CD4-positive, alpha-beta T cell (primary cell): ENCODE measurements around the gene ZEB2. TPM values are rescaled to one million over a fixed set of nuclear protein-coding genes. Genes with fewer than 3 reads are reported as not detected.

Source experiments
- ATAC-seq: fragments of 200-7000 bp; cut with Tn5 transposase; one replicate; pipeline ENCODE4 v1.10.0; 2022; ENCODE audit warnings: mild to moderate bottlenecking; ENCODE audit not compliant: poor library complexity
- CTCF ChIA-PET: fragments of 350-600 bp; sonication (Branson Sonifier 250); formaldehyde crosslinking; loops from one replicate; lab custom pipeline; 2021; ENCODE audit warnings: antibody characterized with exemption, inconsistent platforms; lab: Charles Lee
- POLR2A ChIA-PET: fragments of 350-600 bp; sonication (Branson Sonifier 250); formaldehyde crosslinking; loops from one replicate; lab custom pipeline; 2021; ENCODE audit warnings: antibody characterized with exemption, inconsistent platforms; lab: Charles Lee
- DNase-seq, 14 experiments: peaks; one replicate each; pipeline ENCODE4 v3.0.0-alpha.2; 2013 to 2020; ENCODE audit warnings: mixed read lengths in 2 of 14
- H3K27ac ChIP-seq, 2 donors: one replicate each; pipeline versions ENCODE4 v1.5.1 to v1.7.0; 2013; ENCODE audit warnings: low read length in 2 of 2, low read depth in 1 of 2, mild to moderate bottlenecking in 1 of 2
- H3K27me3 ChIP-seq, 2 experiments: 1 replicate in 1 of 2; 2 replicates in 1 of 2; pipeline versions ENCODE4 v1.6.1 to v1.7.0; 2013; ENCODE audit warnings: low read length in 2 of 2, control low read depth in 1 of 2, mild to moderate bottlenecking in 1 of 2, moderate library complexity in 1 of 2; ENCODE audit not compliant: insufficient read depth in 2 of 2, control insufficient read depth in 1 of 2
- H3K36me3 ChIP-seq: one replicate; pipeline ENCODE4 v1.6.1; 2013; ENCODE audit warnings: low read length, control low read depth; ENCODE audit not compliant: insufficient read depth
- H3K4me1 ChIP-seq: one replicate; pipeline ENCODE4 v1.6.1; 2013; ENCODE audit warnings: low read length, control low read depth; ENCODE audit not compliant: insufficient read depth
- H3K4me3 ChIP-seq: one replicate; pipeline ENCODE4 v1.5.1; 2013; ENCODE audit warnings: mild to moderate bottlenecking, low read length, moderate library complexity
- H3K9me3 ChIP-seq, 2 experiments: 1 replicate in 1 of 2; 2 replicates in 1 of 2; pipeline versions ENCODE4 v1.6.1 to v1.7.0; 2013; ENCODE audit warnings: low read length in 2 of 2, mild to moderate bottlenecking in 2 of 2, control low read depth in 1 of 2, moderate library complexity in 1 of 2; ENCODE audit not compliant: control insufficient read depth in 1 of 2, insufficient read depth in 1 of 2
- H3K27ac Mint-ChIP-seq: one replicate; pipeline ENCODE4 v1.8.0; 2020; ENCODE audit warnings: mixed read lengths
- H3K27me3 Mint-ChIP-seq: one replicate; pipeline ENCODE4 v1.8.0; 2021; ENCODE audit warnings: mixed read lengths
- H3K36me3 Mint-ChIP-seq: one replicate; pipeline ENCODE4 v1.8.0; 2021; ENCODE audit warnings: low read depth, mixed read lengths
- H3K4me1 Mint-ChIP-seq: one replicate; pipeline ENCODE4 v1.8.0; 2021; ENCODE audit warnings: low read depth, mixed read lengths
- H3K4me3 Mint-ChIP-seq: one replicate; pipeline ENCODE4 v1.8.0; 2020; ENCODE audit warnings: mild to moderate bottlenecking, mixed read lengths
- H3K9me3 Mint-ChIP-seq: one replicate; pipeline ENCODE4 v1.8.0; 2020; ENCODE audit warnings: mixed read lengths
- intact Hi-C, 2 experiments: fragments of 100-400 bp; cut with DNase I in 1 of 2; cut with micrococcal nuclease in 1 of 2; formaldehyde crosslinking; loops; one replicate each; pipeline versions ENCODE4 v1.15.1 to v1.9.0; 2023 to 2025; cut with DNase I, micrococcal nuclease
- total RNA-seq, 174 experiments: library from RNA in 2 of 174; stranded (reverse) in 2 of 174; gene quantifications; one replicate each; pipeline ENCODE4 v1.2.3 and lab custom pipeline; 2021 to 2026
- TF ChIP-seq, protein P1 (sequence below): fragments of 200-600 bp; IDR thresholded peaks from one replicate; pipeline ENCODE4 v1.8.0; 2022; ENCODE audit warnings: antibody characterized with exemption, mild to moderate bottlenecking

The ZEB2 gene
- total RNA-seq, 2 experiments from 2014 or later = 12.3 to 13.4 TPM

- DNase-seq = no peak
- Histone ChIP-seq H3K36me3 (no peaks in the 10 kb centered on the region), H3K4me1 (no peaks in the 10 kb centered on the region), H3K4me3 (no peak overlapping the region), H3K27ac (no peak overlapping the region), H3K27me3 (no peaks in the 10 kb centered on the region), H3K9me3 (no peaks in the 10 kb centered on the region)
- intact Hi-C loops = no loop called here
- ChIA-PET POLR2A (interaction anchor here (1.1 kb wide), 1 partner anchor 29 kb away, joined by 5 read pairs; no protein-coding TSS in a partner anchor), CTCF (interaction anchor here (0.8 kb wide), 1 partner anchor 10 kb away, joined by 3 read pairs; no protein-coding TSS in a partner anchor)
- no peak overlapping the region for H3K4me3 Mint-ChIP-seq
- no peaks in the 10 kb centered on the region for H3K36me3 Mint-ChIP-seq
- no peaks in the 10 kb centered on the region for H3K9me3 Mint-ChIP-seq
- peaks cover 5% of the 10 kb centered on the region for H3K27me3 Mint-ChIP-seq
- TF ChIP-seq, protein P1, sequence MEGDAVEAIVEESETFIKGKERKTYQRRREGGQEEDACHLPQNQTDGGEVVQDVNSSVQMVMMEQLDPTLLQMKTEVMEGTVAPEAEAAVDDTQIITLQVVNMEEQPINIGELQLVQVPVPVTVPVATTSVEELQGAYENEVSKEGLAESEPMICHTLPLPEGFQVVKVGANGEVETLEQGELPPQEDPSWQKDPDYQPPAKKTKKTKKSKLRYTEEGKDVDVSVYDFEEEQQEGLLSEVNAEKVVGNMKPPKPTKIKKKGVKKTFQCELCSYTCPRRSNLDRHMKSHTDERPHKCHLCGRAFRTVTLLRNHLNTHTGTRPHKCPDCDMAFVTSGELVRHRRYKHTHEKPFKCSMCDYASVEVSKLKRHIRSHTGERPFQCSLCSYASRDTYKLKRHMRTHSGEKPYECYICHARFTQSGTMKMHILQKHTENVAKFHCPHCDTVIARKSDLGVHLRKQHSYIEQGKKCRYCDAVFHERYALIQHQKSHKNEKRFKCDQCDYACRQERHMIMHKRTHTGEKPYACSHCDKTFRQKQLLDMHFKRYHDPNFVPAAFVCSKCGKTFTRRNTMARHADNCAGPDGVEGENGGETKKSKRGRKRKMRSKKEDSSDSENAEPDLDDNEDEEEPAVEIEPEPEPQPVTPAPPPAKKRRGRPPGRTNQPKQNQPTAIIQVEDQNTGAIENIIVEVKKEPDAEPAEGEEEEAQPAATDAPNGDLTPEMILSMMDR = no peak
- no peak overlapping the region for H3K27ac Mint-ChIP-seq
- no peaks in the 10 kb centered on the region for H3K4me1 Mint-ChIP-seq
- ATAC-seq = no peak
These were observed 22.8 kb downstream of the ZEB2 start for GRCh38 chr2:144496977-144497598.

DNA sequence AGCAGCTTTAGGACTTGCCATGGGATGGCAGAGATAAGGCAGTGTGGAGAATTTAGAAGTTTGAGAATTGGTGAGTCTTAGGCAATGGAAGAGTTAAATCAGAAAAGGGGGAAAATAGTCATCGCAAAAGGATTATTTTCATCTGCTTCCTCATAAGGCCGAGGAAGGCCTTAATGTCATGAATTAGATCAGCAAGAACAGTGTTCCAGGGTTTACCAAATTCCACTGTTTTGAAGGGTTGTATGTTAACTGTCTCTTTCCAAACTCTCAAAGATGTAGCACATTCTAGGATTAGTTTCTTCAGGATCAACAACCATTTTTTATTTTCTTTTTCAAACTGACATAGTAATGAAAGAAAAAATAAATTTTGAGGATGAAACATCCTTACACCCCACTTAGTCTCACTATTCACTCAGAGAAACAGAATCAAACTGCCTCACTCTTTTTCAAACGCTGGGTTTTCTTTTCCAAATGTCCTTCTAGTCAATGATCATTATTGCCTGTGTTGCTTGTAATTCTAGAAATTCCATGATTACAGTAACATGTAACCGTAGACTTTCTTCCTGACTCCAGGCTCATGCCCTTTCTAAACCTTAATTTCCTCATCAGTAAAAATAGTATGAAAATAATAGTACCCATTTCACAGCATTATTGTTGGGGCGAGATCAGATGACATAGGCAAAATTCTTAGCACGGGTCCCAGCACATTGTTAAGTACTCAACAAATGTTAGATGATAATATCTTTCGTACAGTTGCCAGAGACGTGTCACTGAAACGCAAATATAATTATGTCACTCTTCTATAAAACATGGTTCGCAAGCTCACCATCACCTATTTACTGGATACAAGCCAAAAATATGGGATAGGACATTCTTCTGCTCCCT, 23.6 kb downstream of the ZEB2 start:
- Mint-ChIP-seq H3K9me3 (no peaks in the 10 kb centered on the region), H3K4me3 (no peak overlapping the region), H3K27ac (no peak overlapping the region), H3K4me1 (no peaks in the 10 kb centered on the region), H3K27me3 (no peaks in the 10 kb centered on the region), H3K36me3 (no peaks in the 10 kb centered on the region)
- Histone ChIP-seq H3K36me3 (no peaks in the 10 kb centered on the region), H3K27me3 (no peaks in the 10 kb centered on the region), H3K4me1 (no peaks in the 10 kb centered on the region), H3K4me3 (no peak overlapping the region), H3K27ac (no peak overlapping the region), H3K9me3 (no peaks in the 10 kb centered on the region)
- intact Hi-C loops = no loop called here
- ATAC-seq = no peak
- ChIA-PET CTCF (no interaction called here), POLR2A (no interaction called here)
- TF ChIP-seq, protein P1 = no peak
- no peak for DNase-seq

DNA sequence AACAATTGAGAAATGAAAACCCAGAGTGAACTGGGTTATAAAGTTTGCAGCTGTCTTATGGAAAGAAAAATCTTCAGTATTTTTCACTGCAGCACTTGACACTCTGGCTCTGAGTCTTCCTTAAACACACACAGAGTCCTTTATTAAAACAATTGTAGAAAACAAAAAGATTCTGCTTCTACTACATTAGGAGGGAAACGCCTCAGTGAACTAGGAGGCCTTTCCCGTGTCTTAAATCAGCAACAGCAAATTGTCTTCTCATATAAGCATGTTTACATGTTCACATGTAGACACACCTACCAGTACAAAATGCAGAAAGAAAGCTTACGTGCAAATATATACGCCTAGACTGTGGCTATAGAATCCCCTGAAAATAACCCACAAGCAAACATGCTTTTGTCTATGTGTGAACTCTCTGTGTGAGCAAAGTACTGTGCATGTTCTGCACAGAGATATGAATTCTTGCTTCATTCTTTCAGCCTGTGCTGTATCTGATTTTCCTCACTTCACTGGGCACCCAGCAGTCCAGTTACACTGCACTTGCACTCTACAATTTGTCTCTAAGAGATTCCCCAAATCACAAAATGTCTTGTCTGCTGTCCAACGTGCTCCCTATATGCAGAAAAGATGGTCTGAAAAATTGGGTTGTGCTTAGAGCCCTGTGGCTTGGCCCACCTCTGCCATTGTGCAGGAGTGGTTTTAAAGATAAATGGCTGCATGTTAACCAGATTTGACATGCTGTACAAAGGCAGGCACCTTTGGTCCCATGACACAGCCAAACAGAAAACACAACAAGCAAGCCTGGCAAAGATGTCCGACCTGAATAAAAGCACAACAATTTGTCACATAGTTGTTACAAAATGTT, 24.5 kb downstream of the ZEB2 start:
- no peaks in the 10 kb centered on the region for H3K4me1 Mint-ChIP-seq
- H3K9me3 Mint-ChIP-seq = no peaks in the 10 kb centered on the region
- intact Hi-C loops = no loop called here
- Histone ChIP-seq H3K4me3 (no peak overlapping the region), H3K27ac (no peak overlapping the region), H3K27me3 (no peaks in the 10 kb centered on the region), H3K4me1 (no peaks in the 10 kb centered on the region), H3K9me3 (no peaks in the 10 kb centered on the region), H3K36me3 (no peaks in the 10 kb centered on the region)
- H3K4me3 Mint-ChIP-seq = no peak overlapping the region
- H3K27me3 Mint-ChIP-seq = no peaks in the 10 kb centered on the region
- ChIA-PET POLR2A (no interaction called here), CTCF (no interaction called here)
- no peaks in the 10 kb centered on the region for H3K36me3 Mint-ChIP-seq
- ATAC-seq = no peak
- TF ChIP-seq, protein P1 = no peak
- no peak overlapping the region for H3K27ac Mint-ChIP-seq
- DNase-seq = no peak
